WERI-Rb-1 (cell line): Measurements from ENCODE around the gene ENTPD1.

ENCODE experiments used
- DNase-seq: peaks from one replicate; pipeline ENCODE4 v3.0.0-alpha.2; 2020
- H3K27ac ChIP-seq: fragments of 250-450 bp; sonication (Bioruptor Pico); 2 replicates; pipeline ENCODE4 v1.5.1; 2020; ENCODE audit warnings: mild to moderate bottlenecking, moderate library complexity
- H3K27me3 ChIP-seq: fragments of 250-450 bp; sonication (Bioruptor Pico); 2 replicates; pipeline ENCODE4 v1.5.1; 2021; ENCODE audit warnings: mild to moderate bottlenecking, low read depth, moderate library complexity; ENCODE audit not compliant: insufficient read depth, severe bottlenecking
- H3K36me3 ChIP-seq: fragments of 250-450 bp; sonication (Bioruptor Pico); 2 replicates; pipeline ENCODE4 v1.5.1; 2020; ENCODE audit warnings: mild to moderate bottlenecking, moderate library complexity
- H3K4me3 ChIP-seq: 2 replicates; pipeline ENCODE4 v1.5.1; 2011; ENCODE audit warnings: low read depth, mild to moderate bottlenecking, control low read depth, low read length
- H3K9me3 ChIP-seq: fragments of 250-450 bp; sonication (Bioruptor Pico); 2 replicates; pipeline ENCODE4 v1.5.1; 2021; ENCODE audit warnings: mild to moderate bottlenecking, moderate library complexity; ENCODE audit not compliant: severe bottlenecking
- TF ChIP-seq, protein P1 (sequence below): IDR thresholded peaks from 2 replicates; pipeline ENCODE4 v1.5.1; 2011; ENCODE audit warnings: low read depth, mild to moderate bottlenecking, control low read depth, inconsistent platforms, low read length

Gene ENTPD1

GRCh38 chr10:95830044-95830443 is 74.1 kb downstream of the ENTPD1 start:
- Histone ChIP-seq H3K9me3 (no peaks in the 10 kb centered on the region), H3K27ac (no peak overlapping the region), H3K36me3 (no peaks in the 10 kb centered on the region), H3K27me3 (no peaks in the 10 kb centered on the region), H3K4me3 (no peak overlapping the region)
- no peak for DNase-seq
- TF ChIP-seq, protein P1, sequence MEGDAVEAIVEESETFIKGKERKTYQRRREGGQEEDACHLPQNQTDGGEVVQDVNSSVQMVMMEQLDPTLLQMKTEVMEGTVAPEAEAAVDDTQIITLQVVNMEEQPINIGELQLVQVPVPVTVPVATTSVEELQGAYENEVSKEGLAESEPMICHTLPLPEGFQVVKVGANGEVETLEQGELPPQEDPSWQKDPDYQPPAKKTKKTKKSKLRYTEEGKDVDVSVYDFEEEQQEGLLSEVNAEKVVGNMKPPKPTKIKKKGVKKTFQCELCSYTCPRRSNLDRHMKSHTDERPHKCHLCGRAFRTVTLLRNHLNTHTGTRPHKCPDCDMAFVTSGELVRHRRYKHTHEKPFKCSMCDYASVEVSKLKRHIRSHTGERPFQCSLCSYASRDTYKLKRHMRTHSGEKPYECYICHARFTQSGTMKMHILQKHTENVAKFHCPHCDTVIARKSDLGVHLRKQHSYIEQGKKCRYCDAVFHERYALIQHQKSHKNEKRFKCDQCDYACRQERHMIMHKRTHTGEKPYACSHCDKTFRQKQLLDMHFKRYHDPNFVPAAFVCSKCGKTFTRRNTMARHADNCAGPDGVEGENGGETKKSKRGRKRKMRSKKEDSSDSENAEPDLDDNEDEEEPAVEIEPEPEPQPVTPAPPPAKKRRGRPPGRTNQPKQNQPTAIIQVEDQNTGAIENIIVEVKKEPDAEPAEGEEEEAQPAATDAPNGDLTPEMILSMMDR: no peak

DNA sequence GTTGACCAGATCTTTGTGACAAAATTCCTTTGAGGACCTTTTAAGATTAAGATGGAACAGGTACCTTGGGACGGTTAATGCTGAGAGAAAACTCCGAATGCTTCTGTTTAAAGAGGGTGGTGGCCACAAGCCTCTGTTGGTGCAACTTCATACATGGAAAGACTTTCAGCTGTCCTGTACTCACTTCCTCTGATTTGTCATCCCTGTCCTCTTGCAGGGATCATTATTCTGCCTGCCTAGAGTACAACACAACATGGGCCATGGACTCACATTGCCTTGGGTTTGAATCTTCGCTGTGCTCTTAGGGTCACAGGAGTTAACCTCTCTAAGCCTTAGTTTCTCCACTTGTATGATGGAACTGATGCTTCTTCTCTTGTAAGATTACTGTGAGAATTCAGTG is 75.1 kb downstream of the ENTPD1 start:
- no peaks in the 10 kb centered on the region for H3K27me3 ChIP-seq
- no peak for DNase-seq
- no peak overlapping the region for H3K27ac ChIP-seq
- no peaks in the 10 kb centered on the region for H3K9me3 ChIP-seq
- H3K4me3 ChIP-seq: no peak overlapping the region
- TF ChIP-seq, protein P1: no peak
- no peaks in the 10 kb centered on the region for H3K36me3 ChIP-seq

DNA sequence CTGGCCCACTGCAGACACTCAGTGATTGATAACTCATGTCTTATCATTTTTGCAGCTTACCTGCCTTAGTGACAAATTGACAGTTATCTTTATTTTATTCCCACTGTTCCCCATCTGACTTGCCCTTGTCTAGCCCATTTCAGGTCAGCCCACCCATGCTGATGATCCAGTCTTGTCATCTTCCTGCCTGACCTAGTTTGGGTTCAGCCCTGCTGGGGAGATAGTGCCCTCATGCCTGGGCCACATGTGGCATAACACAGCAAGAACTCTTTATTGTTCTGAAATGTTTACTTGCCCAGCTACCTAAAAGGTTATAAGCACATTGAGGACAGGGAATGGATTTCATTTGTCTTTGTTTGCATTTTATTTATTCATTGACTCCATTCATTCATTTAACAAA is 75.6 kb downstream of the ENTPD1 start:
- TF ChIP-seq, protein P1: no peak
- no peaks in the 10 kb centered on the region for H3K27me3 ChIP-seq
- no peak for DNase-seq
- H3K36me3 ChIP-seq: no peaks in the 10 kb centered on the region
- no peak overlapping the region for H3K27ac ChIP-seq
- no peaks in the 10 kb centered on the region for H3K9me3 ChIP-seq
- no peak overlapping the region for H3K4me3 ChIP-seq

DNA sequence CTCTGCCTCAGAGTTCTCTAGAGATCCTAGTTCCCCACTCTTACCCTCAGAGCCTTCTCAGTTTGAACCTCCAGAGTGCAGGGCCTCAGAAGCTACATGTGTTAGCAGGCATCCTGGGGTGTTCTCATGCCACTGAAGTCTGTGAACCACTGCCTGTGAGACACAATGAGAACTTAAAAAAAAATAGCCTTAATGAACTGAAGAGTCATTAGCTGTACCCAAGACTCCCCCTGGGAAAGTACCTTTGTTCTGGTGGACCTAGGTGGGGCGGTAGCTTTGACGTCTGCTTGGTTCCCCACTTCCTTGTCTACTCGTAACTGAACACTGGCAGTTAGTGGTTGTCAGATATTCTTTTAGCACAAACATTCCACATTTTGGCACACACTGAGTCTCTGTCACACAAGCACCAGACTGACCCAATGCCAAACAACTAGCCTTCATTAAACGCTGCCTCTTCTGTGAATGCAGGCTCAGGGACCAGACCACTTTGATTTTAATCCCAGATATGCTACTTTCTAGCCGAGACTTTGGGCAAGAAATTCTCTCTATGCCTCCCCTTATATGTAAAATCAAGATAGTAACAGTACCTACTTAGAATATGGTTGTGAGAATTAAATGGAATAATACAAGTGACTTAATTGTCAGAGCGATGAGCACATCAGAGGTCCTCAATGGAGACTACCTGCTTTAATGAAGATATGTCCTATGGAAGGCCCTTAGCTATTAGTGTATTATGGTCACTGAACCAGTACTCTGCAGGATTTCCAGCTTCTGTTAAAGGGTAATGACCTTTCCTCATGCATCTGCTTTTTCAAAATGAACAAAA is 76.5 kb downstream of the ENTPD1 start:
- no peak overlapping the region for H3K27ac ChIP-seq
- no peak overlapping the region for H3K4me3 ChIP-seq
- TF ChIP-seq, protein P1: no peak
- H3K9me3 ChIP-seq: no peaks in the 10 kb centered on the region
- no peak for DNase-seq
- no peaks in the 10 kb centered on the region for H3K36me3 ChIP-seq
- no peaks in the 10 kb centered on the region for H3K27me3 ChIP-seq

DNA sequence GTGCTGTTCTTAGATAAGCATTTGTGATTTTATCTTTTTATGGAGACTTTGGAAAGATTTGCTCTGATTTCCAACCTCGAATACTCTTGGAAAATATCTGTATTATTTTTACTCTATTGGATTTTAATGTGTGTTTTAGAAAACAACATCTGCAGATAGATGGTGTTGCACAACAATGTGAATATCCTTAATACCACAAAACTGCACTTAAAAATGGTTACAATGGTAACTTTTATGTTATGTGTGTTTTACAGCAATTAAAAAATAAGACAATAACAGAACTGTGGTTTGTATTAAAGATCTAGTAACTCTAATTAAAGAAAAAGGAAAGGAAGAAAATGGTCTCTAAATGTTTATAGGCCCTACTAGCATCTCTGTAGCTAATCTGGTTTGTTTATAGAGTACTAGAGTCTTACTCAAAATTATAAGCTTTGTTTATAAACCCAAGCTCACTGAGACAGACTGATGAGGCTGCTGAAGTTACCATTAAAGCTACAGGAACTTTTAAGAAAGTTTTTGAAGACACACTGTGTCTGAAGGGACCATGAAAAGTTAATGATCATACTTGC is 77.2 kb downstream of the ENTPD1 start:
- no peak overlapping the region for H3K27ac ChIP-seq
- TF ChIP-seq, protein P1: no peak
- no peaks in the 10 kb centered on the region for H3K9me3 ChIP-seq
- DNase-seq: no peak
- H3K27me3 ChIP-seq: no peaks in the 10 kb centered on the region
- H3K36me3 ChIP-seq: no peaks in the 10 kb centered on the region
- H3K4me3 ChIP-seq: no peak overlapping the region
